Activated CD4-positive, alpha-beta T cell treated with anti-CD3 and anti-CD28 coated beads for 36 hours (primary cell): ENCODE measurements around the gene KLF12. TPM values are rescaled to one million over a fixed set of nuclear protein-coding genes. Genes with fewer than 3 reads are reported as not detected.

Experiments
- ATAC-seq: fragments of 200-7000 bp; cut with Tn5 transposase; one replicate; pipeline ENCODE4 v1.10.0; 2021; ENCODE audit warnings: mild to moderate bottlenecking, moderate library complexity
- CTCF ChIA-PET: fragments of 350-600 bp; sonication (Branson Sonifier 250); formaldehyde crosslinking; loops from one replicate; lab custom pipeline; 2021; ENCODE audit warnings: antibody characterized with exemption; lab: Charles Lee
- POLR2A ChIA-PET: fragments of 350-600 bp; sonication (Branson Sonifier 250); formaldehyde crosslinking; loops from one replicate; lab custom pipeline; 2021; ENCODE audit warnings: antibody characterized with exemption, inconsistent platforms; lab: Charles Lee
- DNase-seq: peaks from one replicate; pipeline ENCODE4 v3.0.0-alpha.2; 2020
- H3K27ac Mint-ChIP-seq: one replicate; pipeline ENCODE4 v1.8.0; 2021; ENCODE audit warnings: mixed read lengths
- H3K27me3 Mint-ChIP-seq: one replicate; pipeline ENCODE4 v1.8.0; 2021; ENCODE audit warnings: mixed read lengths
- H3K36me3 Mint-ChIP-seq: one replicate; pipeline ENCODE4 v1.8.0; 2021; ENCODE audit warnings: low read depth, mixed read lengths
- H3K4me1 Mint-ChIP-seq: one replicate; pipeline ENCODE4 v1.8.0; 2021; ENCODE audit warnings: mixed read lengths
- H3K4me3 Mint-ChIP-seq: one replicate; pipeline ENCODE4 v1.8.0; 2021; ENCODE audit warnings: mild to moderate bottlenecking, moderate library complexity, mixed read lengths
- H3K9me3 Mint-ChIP-seq: one replicate; pipeline ENCODE4 v1.8.0; 2021; ENCODE audit warnings: low read depth, mixed read lengths
- intact Hi-C, 2 experiments: fragments of 100-400 bp; cut with DNase I in 1 of 2; cut with micrococcal nuclease in 1 of 2; formaldehyde crosslinking; loops; one replicate each; pipeline versions ENCODE4 v1.14.2 to v1.15.1; 2022 to 2024; cut with DNase I, micrococcal nuclease
- total RNA-seq, 2 experiments: library from RNA; stranded (reverse); gene quantifications; one replicate each; pipeline ENCODE4 v1.2.3, GENCODE V29; 2021

Gene KLF12
- total RNA-seq, 2 experiments from 2014 or later: 20.1 to 29.2 TPM

DNA sequence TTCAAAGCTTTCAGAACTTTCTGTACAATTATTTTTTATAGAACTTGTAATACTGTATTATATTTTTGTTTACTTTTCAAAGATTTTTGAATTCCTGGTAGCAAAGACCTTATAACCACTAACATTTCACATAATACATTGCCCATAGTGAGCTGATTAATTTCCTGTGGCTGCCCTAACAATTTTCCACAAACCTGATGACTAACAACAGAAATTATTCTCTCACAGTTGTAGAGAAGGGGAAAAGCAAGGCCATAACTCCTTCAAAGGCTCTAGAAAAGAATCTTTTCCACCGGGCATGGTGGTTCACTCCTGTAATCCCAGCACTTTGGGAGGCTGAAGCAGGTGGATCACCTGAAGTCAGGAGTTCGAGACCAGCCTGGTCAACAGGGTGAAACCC is 19.1 kb downstream of the KLF12 start:
- ATAC-seq: peak; percentile 62
- CTCF ChIA-PET: interaction anchor here (0.9 kb wide), 1 partner anchor 12 kb away, joined by 3 read pairs; no protein-coding TSS in a partner anchor
- intact Hi-C loops: loop anchor here in 1 of 2 experiments (2.0 kb wide), 1 partner anchor 14 kb away; no protein-coding TSS in a partner anchor
- H3K9me3 Mint-ChIP-seq: peaks cover 16% of the 10 kb centered on the region
- H3K4me3 Mint-ChIP-seq: no peak overlapping the region
- peaks cover 66% of the 10 kb centered on the region for H3K4me1 Mint-ChIP-seq
- H3K27ac Mint-ChIP-seq: peak overlapping the region; percentile 39
- no peak for DNase-seq
- no peaks in the 10 kb centered on the region for H3K27me3 Mint-ChIP-seq
- POLR2A ChIA-PET: no interaction called here
- peaks cover 37% of the 10 kb centered on the region for H3K36me3 Mint-ChIP-seq

GRCh38 chr13:74114641-74115040 is 19.6 kb downstream of the KLF12 start:
- H3K4me1 Mint-ChIP-seq: peaks cover 70% of the 10 kb centered on the region
- peaks cover 16% of the 10 kb centered on the region for H3K9me3 Mint-ChIP-seq
- DNase-seq: no peak
- no peaks in the 10 kb centered on the region for H3K27me3 Mint-ChIP-seq
- H3K27ac Mint-ChIP-seq: peak overlapping the region; percentile 21
- intact Hi-C loops: loop anchor here in 1 of 2 experiments (2.0 kb wide), 1 partner anchor 14 kb away; no protein-coding TSS in a partner anchor
- CTCF ChIA-PET: interaction anchor here (0.9 kb wide), 1 partner anchor 13 kb away, joined by 3 read pairs; no protein-coding TSS in a partner anchor
- no peak for ATAC-seq
- POLR2A ChIA-PET: no interaction called here
- peaks cover 35% of the 10 kb centered on the region for H3K36me3 Mint-ChIP-seq
- no peak overlapping the region for H3K4me3 Mint-ChIP-seq

DNA sequence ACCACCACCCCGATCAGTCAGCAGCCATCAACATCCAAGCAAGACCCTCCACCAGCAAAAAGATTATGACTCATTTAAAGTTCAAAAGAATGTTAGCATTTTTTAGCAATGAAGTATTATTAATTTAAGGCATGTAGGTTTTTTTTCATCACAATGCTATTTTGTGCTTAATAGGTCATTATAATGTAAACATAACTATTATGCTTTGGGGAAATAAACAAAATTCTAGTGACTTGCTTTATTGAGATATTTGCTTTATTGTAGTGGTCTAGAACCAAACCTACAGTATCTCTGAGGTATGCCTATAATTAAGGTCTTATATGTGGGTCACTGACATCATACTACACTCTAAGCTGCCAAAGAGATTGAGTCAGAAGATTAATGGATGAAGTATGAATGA is 20.0 kb downstream of the KLF12 start:
- no peaks in the 10 kb centered on the region for H3K27me3 Mint-ChIP-seq
- H3K4me3 Mint-ChIP-seq: no peak overlapping the region
- peaks cover 31% of the 10 kb centered on the region for H3K36me3 Mint-ChIP-seq
- H3K4me1 Mint-ChIP-seq: peaks cover 71% of the 10 kb centered on the region
- H3K27ac Mint-ChIP-seq: no peak overlapping the region
- intact Hi-C loops: loop anchor here in 1 of 2 experiments (2.0 kb wide), 1 partner anchor 13 kb away; no protein-coding TSS in a partner anchor
- DNase-seq: no peak
- H3K9me3 Mint-ChIP-seq: peaks cover 12% of the 10 kb centered on the region
- CTCF ChIA-PET: no interaction called here
- no peak for ATAC-seq
- POLR2A ChIA-PET: no interaction called here

- POLR2A ChIA-PET: no interaction called here
- H3K27me3 Mint-ChIP-seq: no peaks in the 10 kb centered on the region
- ATAC-seq: no peak
- peaks cover 67% of the 10 kb centered on the region for H3K4me1 Mint-ChIP-seq
- DNase-seq: no peak
- peaks cover 3% of the 10 kb centered on the region for H3K9me3 Mint-ChIP-seq
- H3K27ac Mint-ChIP-seq: peak overlapping the region; percentile 12
- CTCF ChIA-PET: interaction anchor here (0.9 to 1.4 kb wide), 4 partner anchors 9 to 82 kb away, joined by 3 to 4 read pairs (median 3); no protein-coding TSS in a partner anchor
- H3K4me3 Mint-ChIP-seq: no peak overlapping the region
- intact Hi-C loops: no loop called here
- peaks cover 22% of the 10 kb centered on the region for H3K36me3 Mint-ChIP-seq
Observed at GRCh38 chr13:74111901-74112824, 22.0 kb downstream of the KLF12 start.

GRCh38 chr13:74111399-74111798 is 22.8 kb downstream of the KLF12 start:
- no peak overlapping the region for H3K27ac Mint-ChIP-seq
- H3K27me3 Mint-ChIP-seq: no peaks in the 10 kb centered on the region
- ATAC-seq: no peak
- peaks cover 65% of the 10 kb centered on the region for H3K4me1 Mint-ChIP-seq
- no peak overlapping the region for H3K4me3 Mint-ChIP-seq
- ChIA-PET POLR2A (no interaction called here), CTCF (interaction anchor here (1.0 kb wide), 1 partner anchor 81 kb away, joined by 3 read pairs; no protein-coding TSS in a partner anchor)
- H3K36me3 Mint-ChIP-seq: peaks cover 22% of the 10 kb centered on the region
- intact Hi-C loops: no loop called here
- DNase-seq: no peak
- H3K9me3 Mint-ChIP-seq: peaks cover 3% of the 10 kb centered on the region

DNA sequence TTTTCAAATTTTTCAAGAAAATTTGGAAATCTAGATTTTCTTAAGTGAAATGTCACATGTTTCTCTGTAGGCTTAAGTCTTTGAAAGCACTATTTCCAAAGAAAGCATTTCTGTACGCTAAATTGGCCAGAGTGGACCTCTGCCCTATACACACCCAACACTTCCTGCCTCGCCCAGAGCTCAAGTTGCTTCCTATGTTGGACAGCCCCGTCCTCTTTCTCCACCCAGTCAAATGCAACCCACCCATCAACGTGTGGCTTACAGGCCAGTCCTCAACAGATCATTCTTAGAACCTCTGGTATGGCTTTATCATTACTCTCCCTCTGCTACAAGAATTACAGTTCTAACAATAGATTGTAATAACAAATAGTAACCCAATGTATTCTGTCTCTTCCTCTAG is 24.2 kb downstream of the KLF12 start:
- Mint-ChIP-seq H3K4me1 (peaks cover 55% of the 10 kb centered on the region), H3K27ac (no peak overlapping the region), H3K27me3 (no peaks in the 10 kb centered on the region), H3K36me3 (peaks cover 21% of the 10 kb centered on the region), H3K9me3 (peaks cover 3% of the 10 kb centered on the region), H3K4me3 (no peak overlapping the region)
- ChIA-PET POLR2A (no interaction called here), CTCF (interaction anchor here (1.2 kb wide), 1 partner anchor 11 kb away, joined by 3 read pairs; no protein-coding TSS in a partner anchor)
- DNase-seq: no peak
- intact Hi-C loops: no loop called here
- no peak for ATAC-seq

DNA sequence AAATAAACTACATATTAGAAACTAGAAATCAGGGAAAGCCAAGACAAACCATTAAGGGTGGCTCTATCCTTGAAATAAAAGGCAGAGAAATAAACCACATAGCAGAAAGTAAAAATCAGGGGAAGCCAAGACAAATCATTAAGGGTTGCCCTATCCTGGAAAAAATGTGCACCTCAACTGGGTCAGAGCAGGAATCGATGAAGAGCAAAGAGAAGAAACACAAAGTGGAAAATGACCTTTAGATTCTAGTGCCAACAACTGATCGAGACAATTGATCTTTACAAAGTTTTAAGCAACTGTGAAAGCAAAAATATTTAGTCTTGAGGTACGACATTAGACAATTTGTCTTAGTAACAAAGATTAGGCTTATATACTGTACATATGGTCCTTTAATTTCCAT is 26.6 kb downstream of the KLF12 start:
- DNase-seq: no peak
- intact Hi-C loops: no loop called here
- H3K4me3 Mint-ChIP-seq: no peak overlapping the region
- ChIA-PET POLR2A (no interaction called here), CTCF (no interaction called here)
- no peak for ATAC-seq
- no peaks in the 10 kb centered on the region for H3K27me3 Mint-ChIP-seq
- peaks cover 3% of the 10 kb centered on the region for H3K9me3 Mint-ChIP-seq
- peaks cover 16% of the 10 kb centered on the region for H3K36me3 Mint-ChIP-seq
- H3K4me1 Mint-ChIP-seq: peaks cover 53% of the 10 kb centered on the region
- no peak overlapping the region for H3K27ac Mint-ChIP-seq

GRCh38 chr13:74105871-74106270 is 28.3 kb downstream of the KLF12 start:
- peaks cover 9% of the 10 kb centered on the region for H3K9me3 Mint-ChIP-seq
- no peaks in the 10 kb centered on the region for H3K27me3 Mint-ChIP-seq
- H3K4me3 Mint-ChIP-seq: no peak overlapping the region
- H3K27ac Mint-ChIP-seq: no peak overlapping the region
- intact Hi-C loops: no loop called here
- DNase-seq (no peak), ATAC-seq (no peak)
- peaks cover 17% of the 10 kb centered on the region for H3K36me3 Mint-ChIP-seq
- peaks cover 58% of the 10 kb centered on the region for H3K4me1 Mint-ChIP-seq
- POLR2A ChIA-PET: no interaction called here
- CTCF ChIA-PET: no interaction called here

- Mint-ChIP-seq H3K36me3 (peaks cover 12% of the 10 kb centered on the region), H3K4me1 (peaks cover 55% of the 10 kb centered on the region), H3K4me3 (no peak overlapping the region), H3K27ac (no peak overlapping the region), H3K27me3 (no peaks in the 10 kb centered on the region), H3K9me3 (peaks cover 9% of the 10 kb centered on the region)
- ChIA-PET CTCF (no interaction called here), POLR2A (no interaction called here)
- ATAC-seq: peak; percentile 36
- no peak for DNase-seq
- intact Hi-C loops: no loop called here
Observed at GRCh38 chr13:74104661-74105275, 29.4 kb downstream of the KLF12 start.

DNA sequence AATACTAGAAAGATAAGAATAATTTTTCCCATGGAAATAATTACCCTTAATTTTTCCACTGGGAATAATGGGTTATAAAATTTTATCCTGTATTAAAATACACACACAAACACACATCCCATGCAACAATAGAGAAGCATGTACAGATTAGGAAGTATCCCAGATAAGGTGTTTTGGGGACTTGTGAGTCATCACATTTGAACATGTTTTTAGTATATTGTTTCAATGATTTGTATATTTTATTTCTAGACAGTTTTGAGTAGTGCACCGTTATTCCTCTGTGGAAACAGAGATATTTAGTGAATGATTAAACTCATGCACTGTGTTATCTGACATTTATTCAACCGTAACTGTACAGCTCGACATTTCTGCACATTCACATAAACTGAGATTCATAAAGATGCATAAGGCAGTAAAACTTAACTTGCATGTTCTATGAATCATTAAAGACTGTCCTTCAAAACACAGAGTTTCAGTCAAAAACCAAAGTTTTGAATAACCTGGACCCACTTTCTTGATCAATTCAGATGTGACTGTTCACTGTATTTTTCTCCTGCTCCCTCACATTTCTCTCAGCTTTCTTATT is 30.1 kb downstream of the KLF12 start:
- Mint-ChIP-seq H3K27me3 (no peaks in the 10 kb centered on the region), H3K27ac (no peak overlapping the region), H3K36me3 (peaks cover 12% of the 10 kb centered on the region), H3K9me3 (peaks cover 9% of the 10 kb centered on the region), H3K4me3 (no peak overlapping the region), H3K4me1 (peaks cover 60% of the 10 kb centered on the region)
- ChIA-PET POLR2A (no interaction called here), CTCF (no interaction called here)
- intact Hi-C loops: loop anchor here in 1 of 2 experiments (2.0 kb wide), 1 partner anchor 13 kb away; no protein-coding TSS in a partner anchor
- ATAC-seq (peak; percentile 39), DNase-seq (no peak)

GRCh38 chr13:74103196-74103595 is 31.0 kb downstream of the KLF12 start:
- Mint-ChIP-seq H3K4me1 (peaks cover 61% of the 10 kb centered on the region), H3K27ac (no peak overlapping the region), H3K36me3 (peaks cover 12% of the 10 kb centered on the region), H3K27me3 (no peaks in the 10 kb centered on the region), H3K9me3 (peaks cover 9% of the 10 kb centered on the region), H3K4me3 (no peak overlapping the region)
- no peak for DNase-seq
- intact Hi-C loops: loop anchor here in 1 of 2 experiments (2.0 kb wide), 1 partner anchor 14 kb away; no protein-coding TSS in a partner anchor
- CTCF ChIA-PET: interaction anchor here (1.6 kb wide), 1 partner anchor 10 kb away, joined by 4 read pairs; no protein-coding TSS in a partner anchor
- POLR2A ChIA-PET: no interaction called here
- ATAC-seq: no peak
